Liver (tissue), 9 donors: Measurements from ENCODE around the gene MAFF. TPM values are rescaled to one million over a fixed set of nuclear protein-coding genes. Genes with fewer than 3 reads are reported as not detected.

Source experiments
- DNase-seq: peaks from one replicate; pipeline ENCODE4 v3.0.0-alpha.2; 2017; ENCODE audit warnings: low spot score
- H3K27ac ChIP-seq, 2 donors: one replicate each; pipeline ENCODE4 v1.7.0; 2013; ENCODE audit warnings: inconsistent platforms in 2 of 2, low read length in 2 of 2, control low read depth in 1 of 2, low read depth in 1 of 2, mild to moderate bottlenecking in 1 of 2
- H3K27me3 ChIP-seq, 4 donors: one replicate each; pipeline versions ENCODE4 v1.6.1 to v1.7.0; 2013; ENCODE audit warnings: low read length in 3 of 4, inconsistent platforms in 1 of 4, mild to moderate bottlenecking in 1 of 4, moderate library complexity in 1 of 4; ENCODE audit not compliant: control insufficient read depth in 4 of 4, insufficient read depth in 4 of 4
- H3K36me3 ChIP-seq, 4 donors: one replicate each; pipeline versions ENCODE4 v1.6.1 to v1.7.0; 2013; ENCODE audit warnings: low read length in 3 of 4, mild to moderate bottlenecking in 3 of 4, low read depth in 1 of 4, moderate library complexity in 1 of 4; ENCODE audit not compliant: control insufficient read depth in 4 of 4, insufficient read depth in 3 of 4
- H3K4me1 ChIP-seq, 4 donors: one replicate each; pipeline versions ENCODE4 v1.6.1 to v1.7.0; 2013; ENCODE audit warnings: low read length in 3 of 4, mild to moderate bottlenecking in 3 of 4, moderate library complexity in 1 of 4; ENCODE audit not compliant: control insufficient read depth in 4 of 4, insufficient read depth in 4 of 4
- H3K4me3 ChIP-seq, 3 donors: one replicate each; pipeline versions ENCODE4 v1.6.1 to v1.7.0; 2013; ENCODE audit warnings: low read length in 3 of 3, control low read depth in 1 of 3, low read depth in 1 of 3, mild to moderate bottlenecking in 1 of 3
- H3K9ac ChIP-seq, 2 donors: one replicate each; pipeline ENCODE4 v1.7.0; 2013; ENCODE audit warnings: low read length in 2 of 2, mild to moderate bottlenecking in 2 of 2, moderate library complexity in 2 of 2, control low read depth in 1 of 2, low read depth in 1 of 2
- H3K9me3 ChIP-seq, 4 donors: one replicate each; pipeline versions ENCODE4 v1.6.1 to v1.7.0; 2013; ENCODE audit warnings: low read length in 3 of 4; ENCODE audit not compliant: control insufficient read depth in 4 of 4
- EGR1 ChIP-seq, 2 donors: IDR thresholded peaks; 2 replicates each; pipeline ENCODE4 v1.6.1; 2016 to 2018; ENCODE audit warnings: antibody characterized with exemption in 2 of 2, low read depth in 2 of 2
- FOXA1 ChIP-seq: IDR thresholded peaks from 2 replicates; pipeline ENCODE4 v1.6.1; 2016; ENCODE audit warnings: antibody characterized with exemption
- FOXA2 ChIP-seq: IDR thresholded peaks from 2 replicates; pipeline ENCODE4 v1.6.1; 2016; ENCODE audit warnings: antibody characterized with exemption
- GABPA ChIP-seq, 2 donors: IDR thresholded peaks in 1 of 2; conservative IDR thresholded peaks in 1 of 2; 2 replicates each; pipeline ENCODE4 v1.6.1; 2016; ENCODE audit warnings: antibody characterized with exemption in 2 of 2, mild to moderate bottlenecking in 1 of 2, moderate library complexity in 1 of 2
- HNF4A ChIP-seq, 2 donors: conservative IDR thresholded peaks; 2 replicates each; pipeline ENCODE4 v1.6.1; 2016; ENCODE audit warnings: antibody characterized with exemption in 2 of 2, mild to moderate bottlenecking in 2 of 2
- JUND ChIP-seq, 2 donors: IDR thresholded peaks; 2 replicates each; pipeline ENCODE4 v1.6.1; 2016; ENCODE audit warnings: antibody characterized with exemption in 2 of 2
- NR2F2 ChIP-seq: IDR thresholded peaks from 2 replicates; pipeline ENCODE4 v1.6.1; 2016; ENCODE audit warnings: antibody characterized with exemption
- RAD21 ChIP-seq, 2 donors: IDR thresholded peaks; 2 replicates each; pipeline ENCODE4 v1.6.1; 2016; ENCODE audit warnings: antibody characterized with exemption in 2 of 2, mild to moderate bottlenecking in 2 of 2
- RXRA ChIP-seq, 2 donors: IDR thresholded peaks; 2 replicates each; pipeline ENCODE4 v1.6.1; 2017 to 2018; ENCODE audit warnings: antibody characterized with exemption in 2 of 2, mild to moderate bottlenecking in 1 of 2
- SP1 ChIP-seq: IDR thresholded peaks from 2 replicates; pipeline ENCODE4 v1.6.1; 2018; ENCODE audit warnings: antibody characterized with exemption, mild to moderate bottlenecking
- TAF1 ChIP-seq: conservative IDR thresholded peaks from 2 replicates; pipeline ENCODE4 v1.6.1; 2016; ENCODE audit warnings: antibody characterized with exemption, mild to moderate bottlenecking
- YY1 ChIP-seq: IDR thresholded peaks from 2 replicates; pipeline ENCODE4 v1.6.1; 2016; ENCODE audit warnings: antibody characterized with exemption, mild to moderate bottlenecking
- ZBTB33 ChIP-seq: IDR thresholded peaks from 2 replicates; pipeline ENCODE4 v1.6.1; 2016; ENCODE audit warnings: antibody characterized with exemption
- WGBS: extraction: QIAGEN DNeasy Blood & Tissue Kit; methylation state at CpG from one replicate; pipeline ENCODE4 v1.1.7; 2013; 5-methylcytosine and 5-hydroxymethylcytosine counted together
- polyA plus RNA-seq, 2 donors: library from polyadenylated mRNA; stranded (reverse) in 1 of 2; unstranded in 1 of 2; fragments of 200-250 nt in 1 of 2; fragments of >200 nt in 1 of 2; fragmentation: Nextera tagmentation in 1 of 2; extraction: Ambion mirVana in 1 of 2; gene quantifications; one replicate each; pipeline versions ENCODE4 v1.2.1 to v1.2.3, GENCODE V29; 2013 to 2015
- total RNA-seq, 2 donors: library from RNA; depleted of rRNA; stranded (reverse); fragments of >200 nt; gene quantifications; one replicate each; pipeline ENCODE4 v1.2.3, GENCODE V29; 2014
- TF ChIP-seq, protein P1 (sequence below): IDR thresholded peaks from 2 replicates; pipeline ENCODE4 v1.6.1; 2016; ENCODE audit warnings: antibody characterized with exemption
- TF ChIP-seq, protein P2 (sequence below): IDR thresholded peaks from 2 replicates; pipeline ENCODE4 v1.6.1; 2016; ENCODE audit warnings: antibody characterized with exemption, mild to moderate bottlenecking
- donor health status: healthy.
- donor health status: healthy.
- donor health status: healthy.
- donor health status: healthy.
- donor health status: healthy.

The MAFF gene
- total and polyA plus RNA-seq, 4 donors, result 1.4 to 3.3 (median 2.0) TPM

GRCh38 chr22:38203090-38203810 is 1.5 kb downstream of the MAFF start:
- no peaks in the 10 kb centered on the region for H3K27me3 ChIP-seq
- no peaks in the 10 kb centered on the region for H3K9me3 ChIP-seq
- peak overlapping the region; percentile 98 to 99 for H3K27ac ChIP-seq
- peak overlapping the region; percentile 78 to 94 (median 90) for H3K4me3 ChIP-seq
- no peak for TF ChIP-seq FOXA2
- TF ChIP-seq GABPA (IDR thresholded peaks at IDR 0.05 in 1 of 2, conservative IDR thresholded peaks at IDR 0.05 in 1 of 2), result peak in 1 of 2 donors; percentile 18
- no peak for TF ChIP-seq RAD21 (IDR thresholded peaks at IDR 0.05)
- TF ChIP-seq FOXA1, result no peak
- TF ChIP-seq ZBTB33, result no peak
- peak; percentile 21 for TF ChIP-seq SP1
- TF ChIP-seq RXRA (IDR thresholded peaks at IDR 0.05), result peak in 1 of 2 donors; percentile 56
- TF ChIP-seq HNF4A (conservative IDR thresholded peaks at IDR 0.05), result peak; percentile 19 to 72
- H3K4me1 ChIP-seq, result peaks cover 0 to 7% (median 3%) of the 10 kb centered on the region in 4 donors
- 13% methylated on average over 19 of the region's 19 CpGs for WGBS
- H3K36me3 ChIP-seq, result no peaks in the 10 kb centered on the region
- DNase-seq, result peak; percentile 50
- H3K9ac ChIP-seq, result peak overlapping the region; percentile 91 to 95

DNA sequence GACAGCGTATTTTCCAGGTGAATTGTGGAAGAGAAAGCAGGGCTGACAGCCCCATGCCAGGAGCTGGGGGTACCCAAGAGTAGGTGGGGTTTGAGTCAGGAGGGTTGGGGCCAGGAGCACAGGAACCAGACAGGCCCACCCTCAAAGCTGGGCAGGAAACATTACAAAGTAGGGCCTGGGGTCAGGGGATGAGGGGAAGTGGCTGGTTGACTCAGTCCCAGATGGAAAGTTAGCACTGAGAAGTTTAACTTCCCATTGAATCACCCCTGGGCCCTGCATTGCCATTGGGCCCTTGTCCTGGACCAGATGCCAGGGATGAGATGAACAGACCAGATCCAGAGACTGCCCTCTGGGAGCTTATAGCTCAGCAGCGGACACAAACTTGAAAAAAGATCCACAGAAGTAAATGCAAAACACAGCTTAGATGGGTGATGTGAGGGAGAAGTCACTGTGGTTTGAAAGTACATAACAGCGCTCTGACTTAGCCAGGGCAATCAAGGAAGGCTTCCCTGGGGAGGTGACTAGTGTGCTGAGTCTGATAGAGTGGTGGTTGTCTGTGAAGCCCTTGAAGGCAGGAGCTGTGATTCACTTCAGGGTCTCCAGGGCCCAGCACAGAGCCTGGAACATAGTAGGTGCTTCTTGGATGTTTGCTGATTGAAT is 2.2 kb downstream of the MAFF start:
- peak overlapping the region in 1 of 3 donors; percentile 94 for H3K4me3 ChIP-seq

More for the DNA sequence above, 2.2 kb downstream of the MAFF start:
- WGBS, result 94% methylated on average over 3 of the region's 3 CpGs
- no peak for DNase-seq
- Histone ChIP-seq H3K27me3 (no peaks in the 10 kb centered on the region), H3K36me3 (no peaks in the 10 kb centered on the region), H3K27ac (peak overlapping the region; percentile 29 to 99), H3K9me3 (no peaks in the 10 kb centered on the region), H3K9ac (peak overlapping the region in 1 of 2 donors; percentile 91), H3K4me1 (peaks cover 0 to 7% (median 3%) of the 10 kb centered on the region in 4 donors)
- TF ChIP-seq RAD21 (IDR thresholded peaks at IDR 0.05) (no peak), JUND (IDR thresholded peaks at IDR 0.05) (no peak), YY1 (no peak), SP1 (no peak), TAF1 (no peak), RXRA (IDR thresholded peaks at IDR 0.05) (no peak), GABPA (IDR thresholded peaks at IDR 0.05 in 1 of 2, conservative IDR thresholded peaks at IDR 0.05 in 1 of 2) (no peak), NR2F2 (no peak), ZBTB33 (no peak), EGR1 (IDR thresholded peaks at IDR 0.05; ENCODE audit: low read depth in 2 of 2) (no peak)
- TF ChIP-seq, protein P1, sequence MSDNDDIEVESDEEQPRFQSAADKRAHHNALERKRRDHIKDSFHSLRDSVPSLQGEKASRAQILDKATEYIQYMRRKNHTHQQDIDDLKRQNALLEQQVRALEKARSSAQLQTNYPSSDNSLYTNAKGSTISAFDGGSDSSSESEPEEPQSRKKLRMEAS, result no peak
- TF ChIP-seq, protein P2, sequence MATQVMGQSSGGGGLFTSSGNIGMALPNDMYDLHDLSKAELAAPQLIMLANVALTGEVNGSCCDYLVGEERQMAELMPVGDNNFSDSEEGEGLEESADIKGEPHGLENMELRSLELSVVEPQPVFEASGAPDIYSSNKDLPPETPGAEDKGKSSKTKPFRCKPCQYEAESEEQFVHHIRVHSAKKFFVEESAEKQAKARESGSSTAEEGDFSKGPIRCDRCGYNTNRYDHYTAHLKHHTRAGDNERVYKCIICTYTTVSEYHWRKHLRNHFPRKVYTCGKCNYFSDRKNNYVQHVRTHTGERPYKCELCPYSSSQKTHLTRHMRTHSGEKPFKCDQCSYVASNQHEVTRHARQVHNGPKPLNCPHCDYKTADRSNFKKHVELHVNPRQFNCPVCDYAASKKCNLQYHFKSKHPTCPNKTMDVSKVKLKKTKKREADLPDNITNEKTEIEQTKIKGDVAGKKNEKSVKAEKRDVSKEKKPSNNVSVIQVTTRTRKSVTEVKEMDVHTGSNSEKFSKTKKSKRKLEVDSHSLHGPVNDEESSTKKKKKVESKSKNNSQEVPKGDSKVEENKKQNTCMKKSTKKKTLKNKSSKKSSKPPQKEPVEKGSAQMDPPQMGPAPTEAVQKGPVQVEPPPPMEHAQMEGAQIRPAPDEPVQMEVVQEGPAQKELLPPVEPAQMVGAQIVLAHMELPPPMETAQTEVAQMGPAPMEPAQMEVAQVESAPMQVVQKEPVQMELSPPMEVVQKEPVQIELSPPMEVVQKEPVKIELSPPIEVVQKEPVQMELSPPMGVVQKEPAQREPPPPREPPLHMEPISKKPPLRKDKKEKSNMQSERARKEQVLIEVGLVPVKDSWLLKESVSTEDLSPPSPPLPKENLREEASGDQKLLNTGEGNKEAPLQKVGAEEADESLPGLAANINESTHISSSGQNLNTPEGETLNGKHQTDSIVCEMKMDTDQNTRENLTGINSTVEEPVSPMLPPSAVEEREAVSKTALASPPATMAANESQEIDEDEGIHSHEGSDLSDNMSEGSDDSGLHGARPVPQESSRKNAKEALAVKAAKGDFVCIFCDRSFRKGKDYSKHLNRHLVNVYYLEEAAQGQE, result no peak
